ENCODE measurements around the gene CEACAM18. TPM values are rescaled to one million over a fixed set of nuclear protein-coding genes. Genes with fewer than 3 reads are reported as not detected.
"Not testable (repeated sequence)": the region's sequence is repeated elsewhere in the genome, so short reads cannot be mapped to it uniquely, and the experiment has no call there.

CEACAM18 gene
- total and polyA plus RNA-seq, 2 of the 4 experiments (the other 2 are of a cell fraction), result not detected

GRCh38 chr19:51462681-51463080, 15.7 kb upstream of the CEACAM18 start:
- dilution Hi-C loops (cut with HindIII; ENCODE audit: low sequenced_read_pairs, unreplicated experiment), result no loop called here

GRCh38 chr19:51463976-51464581, 14.3 kb upstream of the CEACAM18 start:
- H3K14ac ChIP-seq (replicated peaks; ENCODE audit: low read depth, low read length); H3K4ac ChIP-seq (ENCODE audit: low read depth, low read length); H4K8ac ChIP-seq (ENCODE audit: low read depth in 2 of 2, low read length in 2 of 2); H3K18ac ChIP-seq (ENCODE audit: low read depth, low read length); BruUV-seq (replicated peaks); H3K4me1 ChIP-seq (ENCODE audit: control insufficient read depth, insufficient read depth, low read length); H2BK5ac ChIP-seq (ENCODE audit: low read depth, low read length, poor library complexity, severe bottlenecking); intact Hi-C loops (cut with micrococcal nuclease); H3K27me3 ChIP-seq (ENCODE audit: control insufficient read depth, insufficient read depth, low read length); H3K4me3 ChIP-seq (ENCODE audit: insufficient read depth, low read depth, low read length); H4K20me1 ChIP-seq (ENCODE audit: insufficient read depth, low read length); H3K9me3 ChIP-seq (ENCODE audit: control insufficient read depth, insufficient read depth, low read length); H3K79me1 ChIP-seq (ENCODE audit: low read depth in 1 of 2, low read length in 2 of 2); H3K23ac ChIP-seq (ENCODE audit: low read depth, low read length); ATAC-seq (ENCODE audit: low read depth); dilution Hi-C loops (cut with HindIII; ENCODE audit: low sequenced_read_pairs, unreplicated experiment); H3K56ac ChIP-seq (ENCODE audit: extremely low read depth, insufficient read depth, low read length); H2BK15ac ChIP-seq (ENCODE audit: low read depth, low read length); H2BK20ac ChIP-seq (ENCODE audit: low read depth, low read length); H3K36me3 ChIP-seq (ENCODE audit: control insufficient read depth, insufficient read depth, low read length); CTCF ChIA-PET; POLR2A ChIA-PET (ENCODE audit: unreplicated experiment); H3K9ac ChIP-seq (ENCODE audit: low read depth, low read length); H3K4me2 ChIP-seq (ENCODE audit: low read depth, low read length); H4K5ac ChIP-seq (ENCODE audit: low read depth, low read length); H2AFZ ChIP-seq (replicated peaks; ENCODE audit: low read length, poor library complexity); DNase-seq; H2AK5ac ChIP-seq (ENCODE audit: low read depth, low read length); in situ Hi-C loops (cut with MboI; ENCODE audit: low sequenced_read_pairs); H2BK120ac ChIP-seq (ENCODE audit: low read depth, low read length); H4K91ac ChIP-seq (ENCODE audit: insufficient read depth, low read depth, low read length); H3K27ac ChIP-seq (ENCODE audit: insufficient read depth, low read length); H3K9me1 ChIP-seq (ENCODE audit: insufficient read depth, low read length); H2AK9ac ChIP-seq (replicated peaks; ENCODE audit: low read depth, low read length, poor library complexity): not testable (repeated sequence)
- no CpG with 5 or more reads among the region's 33 CpGs for WGBS, 2 experiments (ENCODE audit: extremely low coverage in 2 of 2, insufficient read length in 1 of 2)

More at GRCh38 chr19:51462681-51463080, 15.7 kb upstream of the CEACAM18 start:
- no TSS peak for BruUV-seq (replicated peaks)
- Histone ChIP-seq H3K9me3 (ENCODE audit: control insufficient read depth, insufficient read depth, low read length) (peaks cover 2% of the 10 kb centered on the region; the same call in 1 of the 2 replicates), H4K20me1 (ENCODE audit: insufficient read depth, low read length) (no peaks in the 10 kb centered on the region), H3K4me1 (ENCODE audit: control insufficient read depth, insufficient read depth, low read length) (no peaks in the 10 kb centered on the region), H3K56ac (ENCODE audit: extremely low read depth, insufficient read depth, low read length) (no peak overlapping the region), H3K9me1 (ENCODE audit: insufficient read depth, low read length) (no peaks in the 10 kb centered on the region), H3K36me3 (ENCODE audit: control insufficient read depth, insufficient read depth, low read length) (no peaks in the 10 kb centered on the region), H3K4me2 (ENCODE audit: low read depth, low read length) (no peak overlapping the region), H3K4ac (ENCODE audit: low read depth, low read length) (no peak overlapping the region), H3K9ac (ENCODE audit: low read depth, low read length) (no peak overlapping the region), H2AK5ac (ENCODE audit: low read depth, low read length) (no peak overlapping the region), H2BK120ac (ENCODE audit: low read depth, low read length) (no peak overlapping the region), H3K18ac (ENCODE audit: low read depth, low read length) (no peak overlapping the region), H3K23ac (ENCODE audit: low read depth, low read length) (no peak overlapping the region), H2AFZ (replicated peaks; ENCODE audit: low read length, poor library complexity) (no peak overlapping the region), H2AK9ac (replicated peaks; ENCODE audit: low read depth, low read length, poor library complexity) (no peak overlapping the region), H4K8ac (ENCODE audit: low read depth in 2 of 2, low read length in 2 of 2) (no peak overlapping the region), H2BK15ac (ENCODE audit: low read depth, low read length) (no peak overlapping the region), H4K91ac (ENCODE audit: insufficient read depth, low read depth, low read length) (no peak overlapping the region), H3K27ac (ENCODE audit: insufficient read depth, low read length) (no peak overlapping the region), H3K4me3 (ENCODE audit: insufficient read depth, low read depth, low read length) (no peak overlapping the region), H4K5ac (ENCODE audit: low read depth, low read length) (no peak overlapping the region), H2BK20ac (ENCODE audit: low read depth, low read length) (no peak overlapping the region), H2BK5ac (ENCODE audit: low read depth, low read length, poor library complexity, severe bottlenecking) (no peak overlapping the region), H3K27me3 (ENCODE audit: control insufficient read depth, insufficient read depth, low read length) (no peaks in the 10 kb centered on the region), H3K79me1 (ENCODE audit: low read depth in 1 of 2, low read length in 2 of 2) (no peaks in the 10 kb centered on the region), H3K14ac (replicated peaks; ENCODE audit: low read depth, low read length) (no peak overlapping the region)
- DNase-seq (no peak), ATAC-seq (ENCODE audit: low read depth) (no peak)
- POLR2A ChIA-PET (ENCODE audit: unreplicated experiment), result no interaction called here
- 60% methylated on average over 3 of the region's 10 CpGs; no CpG with 5 or more reads in 1 of the 2 experiments for WGBS, 2 experiments (ENCODE audit: extremely low coverage in 2 of 2, insufficient read length in 1 of 2)
- TF ChIP-seq CEBPB (IDR thresholded peaks at IDR 0.05; ENCODE audit: low read depth, low read length) (no peak), POLR2A (IDR thresholded peaks at IDR 0.05; ENCODE audit: low read depth, low read length) (no peak), BHLHE40 (IDR thresholded peaks at IDR 0.05; ENCODE audit: low read depth, low read length) (no peak), FOS (IDR thresholded peaks at IDR 0.05; ENCODE audit: low read depth, low read length) (no peak), MAFK (IDR thresholded peaks at IDR 0.05; ENCODE audit: low read depth, low read length) (no peak), SMC3 (IDR thresholded peaks at IDR 0.05; ENCODE audit: low read depth, low read length) (no peak), MXI1 (IDR thresholded peaks at IDR 0.05; ENCODE audit: borderline replicate concordance, low read depth, low read length) (no peak), NFE2L2 (IDR thresholded peaks at IDR 0.05; ENCODE audit: low read depth, low read length) (no peak), ELK1 (IDR thresholded peaks at IDR 0.05; ENCODE audit: borderline replicate concordance, low read depth, low read length) (no peak), RAD21 (IDR thresholded peaks at IDR 0.05; ENCODE audit: low read length) (no peak), MAZ (IDR thresholded peaks at IDR 0.05; ENCODE audit: borderline replicate concordance, low read depth, low read length) (no peak)
- in situ Hi-C loops (cut with MboI; ENCODE audit: low sequenced_read_pairs), result no loop called here
- intact Hi-C loops (cut with micrococcal nuclease), result no loop called here
- CTCF ChIA-PET, result no interaction called here

Data from IMR-90 (cell line).